ENCODE results near the gene UQCR11. TPM values are rescaled to one million over a fixed set of nuclear protein-coding genes. Genes with fewer than 3 reads are reported as not detected.

Gene UQCR11
- total RNA-seq, 4 donors from 2014 or later = 111 to 152 (median 132) TPM

DNA sequence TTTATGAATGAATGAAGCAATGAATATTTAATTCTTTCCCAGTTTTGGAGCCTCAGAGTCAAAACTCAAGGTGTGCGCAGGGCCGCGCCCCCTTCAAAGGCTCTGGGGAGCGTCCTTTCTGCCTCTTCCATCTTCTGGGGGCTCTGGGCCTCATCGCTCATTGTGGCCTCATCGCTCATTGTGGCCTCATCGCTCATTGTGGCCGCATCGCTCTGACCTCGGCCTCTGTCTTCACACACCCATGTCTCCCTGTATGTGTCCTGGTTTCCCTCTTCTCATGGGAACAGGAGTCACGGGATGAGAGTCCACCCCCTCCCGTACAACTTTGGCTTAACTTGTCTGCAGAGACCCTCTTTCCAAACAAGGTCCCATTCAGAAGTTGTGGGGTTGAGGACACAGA is 33.9 kb downstream of the UQCR11 start:
- Histone ChIP-seq H3K4me3 (no peak overlapping the region), H3K27ac (replicated peaks in 1 of 4) (no peak overlapping the region), H3K9me3 (no peaks in the 10 kb centered on the region), H3K4me1 (peaks cover 8 to 22% (median 17%) of the 10 kb centered on the region in 4 donors), H3K27me3 (no peaks in the 10 kb centered on the region), H3K36me3 (peaks cover 0 to 4% (median 3%) of the 10 kb centered on the region in 4 donors)
- WGBS = 92% methylated on average over 12 of the region's 12 CpGs
- DNase-seq (ENCODE audit: extremely low spot score) = no peak
- intact Hi-C loops (cut with DNase I) = no loop called here
- TF ChIP-seq EP300 (IDR thresholded peaks at IDR 0.05) (no peak), POLR2A (IDR thresholded peaks at IDR 0.05; ENCODE audit: low read depth) (no peak), POLR2AphosphoS5 (IDR thresholded peaks at IDR 0.05) (no peak)
- TF ChIP-seq, protein P1, sequence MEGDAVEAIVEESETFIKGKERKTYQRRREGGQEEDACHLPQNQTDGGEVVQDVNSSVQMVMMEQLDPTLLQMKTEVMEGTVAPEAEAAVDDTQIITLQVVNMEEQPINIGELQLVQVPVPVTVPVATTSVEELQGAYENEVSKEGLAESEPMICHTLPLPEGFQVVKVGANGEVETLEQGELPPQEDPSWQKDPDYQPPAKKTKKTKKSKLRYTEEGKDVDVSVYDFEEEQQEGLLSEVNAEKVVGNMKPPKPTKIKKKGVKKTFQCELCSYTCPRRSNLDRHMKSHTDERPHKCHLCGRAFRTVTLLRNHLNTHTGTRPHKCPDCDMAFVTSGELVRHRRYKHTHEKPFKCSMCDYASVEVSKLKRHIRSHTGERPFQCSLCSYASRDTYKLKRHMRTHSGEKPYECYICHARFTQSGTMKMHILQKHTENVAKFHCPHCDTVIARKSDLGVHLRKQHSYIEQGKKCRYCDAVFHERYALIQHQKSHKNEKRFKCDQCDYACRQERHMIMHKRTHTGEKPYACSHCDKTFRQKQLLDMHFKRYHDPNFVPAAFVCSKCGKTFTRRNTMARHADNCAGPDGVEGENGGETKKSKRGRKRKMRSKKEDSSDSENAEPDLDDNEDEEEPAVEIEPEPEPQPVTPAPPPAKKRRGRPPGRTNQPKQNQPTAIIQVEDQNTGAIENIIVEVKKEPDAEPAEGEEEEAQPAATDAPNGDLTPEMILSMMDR (IDR thresholded peaks at IDR 0.05) = no peak

DNA sequence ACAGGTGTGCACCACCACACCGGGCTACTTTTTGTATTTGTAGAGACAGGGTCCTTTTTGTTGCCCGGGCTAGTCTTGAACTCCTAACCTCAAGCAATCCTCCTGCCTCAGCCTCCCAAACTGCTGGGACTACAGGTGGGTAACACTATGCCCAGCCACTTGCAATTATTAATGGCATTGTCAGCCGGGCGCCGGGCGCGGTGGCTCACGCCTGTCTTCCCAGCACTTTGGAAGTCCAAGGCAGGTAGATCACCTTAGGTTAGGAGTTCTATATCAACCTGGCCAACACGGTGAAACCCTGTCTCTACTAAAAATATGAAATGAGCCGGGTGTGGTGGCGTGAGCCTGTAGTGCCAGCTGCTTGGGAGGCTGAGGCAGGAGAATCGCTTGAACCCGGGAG is 34.4 kb downstream of the UQCR11 start:
- Histone ChIP-seq H3K9me3 (no peaks in the 10 kb centered on the region), H3K4me3 (no peak overlapping the region), H3K27me3 (no peaks in the 10 kb centered on the region), H3K36me3 (no peaks in the 10 kb centered on the region), H3K4me1 (peaks cover 12 to 27% (median 22%) of the 10 kb centered on the region in 4 donors), H3K27ac (replicated peaks in 1 of 4) (no peak overlapping the region)
- TF ChIP-seq, protein P1 (IDR thresholded peaks at IDR 0.05) = no peak
- no peak for TF ChIP-seq POLR2AphosphoS5 (IDR thresholded peaks at IDR 0.05)
- TF ChIP-seq EP300 (IDR thresholded peaks at IDR 0.05) = no peak
- TF ChIP-seq POLR2A (IDR thresholded peaks at IDR 0.05; ENCODE audit: low read depth) = no peak
- intact Hi-C loops (cut with DNase I) = no loop called here
- no peak for DNase-seq (ENCODE audit: extremely low spot score)
- 96% methylated on average over 11 of the region's 13 CpGs for WGBS

DNA sequence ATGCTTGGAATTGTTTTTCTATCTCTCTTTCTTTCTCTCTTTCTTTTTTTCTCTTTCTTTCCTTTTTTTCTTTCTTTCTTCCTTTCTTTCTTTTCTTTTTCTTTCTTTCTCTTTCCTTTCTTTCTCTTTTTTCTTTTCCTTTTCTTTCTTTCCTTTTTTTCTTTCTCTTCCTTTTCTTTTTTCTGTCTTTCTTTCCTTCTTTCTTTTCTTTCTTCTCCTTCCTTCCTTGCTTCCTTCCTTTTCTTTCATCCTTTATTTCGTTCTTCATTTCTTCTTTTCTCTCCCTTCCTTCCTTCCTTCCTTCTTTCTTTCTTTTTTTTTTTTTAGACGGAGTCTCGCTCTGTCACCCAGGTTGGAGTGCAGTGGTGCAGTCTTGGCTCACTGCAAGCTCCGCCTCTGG is 35.3 kb downstream of the UQCR11 start:
- no peaks in the 10 kb centered on the region for H3K36me3 ChIP-seq
- intact Hi-C loops (cut with DNase I) = loop anchor here (5.0 kb wide), 1 partner anchor 32 kb away; no protein-coding TSS in a partner anchor
- TF ChIP-seq EP300 (IDR thresholded peaks at IDR 0.05) (no peak), POLR2AphosphoS5 (IDR thresholded peaks at IDR 0.05) (no peak), POLR2A (IDR thresholded peaks at IDR 0.05; ENCODE audit: low read depth) (no peak)
- TF ChIP-seq, protein P1 (IDR thresholded peaks at IDR 0.05) = no peak
- no peak overlapping the region for H3K4me3 ChIP-seq
- peaks cover 12 to 35% (median 27%) of the 10 kb centered on the region in 4 donors for H3K4me1 ChIP-seq
- no peaks in the 10 kb centered on the region for H3K9me3 ChIP-seq
- WGBS = 76% methylated on average over 4 of the region's 4 CpGs
- no peak overlapping the region for H3K27ac ChIP-seq (replicated peaks in 1 of 4)
- H3K27me3 ChIP-seq = no peaks in the 10 kb centered on the region
- no peak for DNase-seq (ENCODE audit: extremely low spot score)

DNA sequence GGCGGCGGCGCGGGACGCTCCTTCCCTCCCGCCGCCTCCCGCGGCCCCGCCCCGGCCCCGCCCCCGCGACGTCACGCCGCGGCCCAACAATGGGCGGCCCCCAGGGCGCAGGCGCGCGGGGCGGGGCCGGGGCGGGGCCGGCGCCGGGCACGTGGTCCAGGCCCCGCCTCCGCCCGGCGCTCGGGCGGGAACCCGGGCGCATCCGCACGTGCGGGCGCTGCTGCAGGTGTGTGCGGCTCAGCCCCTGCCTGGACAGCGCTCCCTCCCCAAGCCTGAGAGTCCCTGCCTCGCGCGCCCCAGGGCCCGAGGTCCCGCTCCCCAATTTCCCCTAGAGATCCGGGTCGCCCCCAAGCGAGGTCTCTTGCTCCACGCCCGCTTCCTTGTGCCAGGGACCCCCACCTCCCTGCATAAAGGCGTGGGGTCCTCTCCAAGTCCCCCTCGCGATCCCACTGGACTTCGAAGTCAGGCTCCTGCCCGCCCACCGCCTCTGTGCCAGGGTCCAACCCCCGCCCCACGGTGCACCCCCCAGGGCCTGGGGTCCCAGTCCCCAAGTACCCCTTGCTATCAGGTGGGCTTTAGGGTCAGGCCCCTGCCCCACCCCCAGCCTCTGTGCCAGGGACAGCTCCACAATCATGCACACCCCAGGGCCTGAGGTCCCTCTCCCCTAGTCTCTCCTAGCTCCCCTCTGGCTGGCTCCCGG is 36.8 kb downstream of the UQCR11 start, which contains the start of gene MEX3D:
Gene MEX3D, minus strand, starts transcription at position 6 of the 700 bp plus-strand sequence. CDS start 267 bp downstream, outside the sequence.
- Histone ChIP-seq H3K27me3 (no peaks in the 10 kb centered on the region), H3K4me3 (peak within 1 kb of the TSS; percentile 76 to 86 (median 78)), H3K27ac (replicated peaks in 1 of 4) (peak within 1 kb of the TSS; percentile 87 to 91 (median 90)), H3K36me3 (peaks cover 0 to 3% (median 0%) of the 10 kb centered on the region in 4 donors), H3K9me3 (no peaks in the 10 kb centered on the region), H3K4me1 (peaks cover 12 to 38% (median 27%) of the 10 kb centered on the region in 4 donors)
- WGBS = 12% methylated on average over 17 of the region's 63 CpGs
- no peak for TF ChIP-seq POLR2A (IDR thresholded peaks at IDR 0.05; ENCODE audit: low read depth)
- no peak for TF ChIP-seq EP300 (IDR thresholded peaks at IDR 0.05)
- TF ChIP-seq, protein P1 (IDR thresholded peaks at IDR 0.05) = no peak
- TF ChIP-seq POLR2AphosphoS5 (IDR thresholded peaks at IDR 0.05) = no peak
- intact Hi-C loops (cut with DNase I) = loop anchor here (5.0 kb wide), 1 partner anchor 34 kb away; no protein-coding TSS in a partner anchor
- DNase-seq (ENCODE audit: extremely low spot score) = no peak

All from esophagus muscularis mucosa (tissue), 4 donors.